GM18505 (cell line): Measurements from ENCODE around the gene HDHD5.

Experiments
- ATAC-seq: cut with Tn5 transposase; IDR thresholded peaks from one replicate; pipeline ENCODE4 v1.9.1; 2021; ENCODE audit not compliant: unreplicated experiment
- POLR2A ChIP-seq: IDR thresholded peaks from 4 replicates; pipeline ENCODE4 v1.6.1; 2011; ENCODE audit warnings: borderline replicate concordance; ENCODE audit not compliant: insufficient read depth, insufficient read length; ENCODE audit errors: extremely low read depth

The HDHD5 gene

DNA sequence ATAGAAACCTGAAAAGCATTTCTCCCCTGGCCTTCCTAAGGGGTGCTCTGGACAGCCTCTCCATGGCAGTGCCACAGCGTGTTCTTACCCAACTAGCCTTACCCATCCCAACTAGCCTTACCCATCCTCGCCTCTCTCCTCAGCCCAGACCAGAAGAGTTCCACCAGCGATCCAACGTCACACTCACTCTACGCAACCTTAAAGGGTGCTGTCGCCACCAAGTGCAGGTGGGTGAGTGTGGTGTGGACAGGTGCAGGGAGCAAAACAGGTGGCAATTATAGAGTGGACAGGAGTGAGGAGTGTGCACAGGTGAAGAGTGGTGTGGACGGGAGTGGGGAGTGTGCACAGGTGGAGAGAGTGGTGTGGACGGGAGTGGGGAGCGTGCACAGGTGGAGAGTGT lies 55.7 kb downstream of the HDHD5 start:
- no peak for TF ChIP-seq POLR2A
- no peak for ATAC-seq

DNA sequence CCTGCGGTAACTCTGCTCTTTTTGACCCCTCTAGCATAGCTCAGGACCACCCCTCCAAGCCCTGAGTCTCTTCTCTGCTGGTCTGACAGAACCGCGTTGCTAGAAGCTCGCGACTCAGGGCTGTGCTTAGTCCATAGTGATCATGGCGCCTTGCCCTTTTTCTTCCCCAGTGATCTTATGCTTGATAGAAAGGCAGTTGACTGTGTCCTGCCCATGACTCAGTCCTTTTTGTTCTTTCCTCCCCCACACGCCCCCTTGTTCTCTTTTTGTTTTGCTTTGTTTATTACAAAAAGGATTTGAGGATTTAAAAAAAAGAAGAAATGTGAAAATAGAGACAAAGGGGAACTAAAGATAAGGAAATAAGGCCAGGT lies 56.8 kb downstream of the HDHD5 start:
- ATAC-seq: no peak
- no peak for TF ChIP-seq POLR2A

DNA sequence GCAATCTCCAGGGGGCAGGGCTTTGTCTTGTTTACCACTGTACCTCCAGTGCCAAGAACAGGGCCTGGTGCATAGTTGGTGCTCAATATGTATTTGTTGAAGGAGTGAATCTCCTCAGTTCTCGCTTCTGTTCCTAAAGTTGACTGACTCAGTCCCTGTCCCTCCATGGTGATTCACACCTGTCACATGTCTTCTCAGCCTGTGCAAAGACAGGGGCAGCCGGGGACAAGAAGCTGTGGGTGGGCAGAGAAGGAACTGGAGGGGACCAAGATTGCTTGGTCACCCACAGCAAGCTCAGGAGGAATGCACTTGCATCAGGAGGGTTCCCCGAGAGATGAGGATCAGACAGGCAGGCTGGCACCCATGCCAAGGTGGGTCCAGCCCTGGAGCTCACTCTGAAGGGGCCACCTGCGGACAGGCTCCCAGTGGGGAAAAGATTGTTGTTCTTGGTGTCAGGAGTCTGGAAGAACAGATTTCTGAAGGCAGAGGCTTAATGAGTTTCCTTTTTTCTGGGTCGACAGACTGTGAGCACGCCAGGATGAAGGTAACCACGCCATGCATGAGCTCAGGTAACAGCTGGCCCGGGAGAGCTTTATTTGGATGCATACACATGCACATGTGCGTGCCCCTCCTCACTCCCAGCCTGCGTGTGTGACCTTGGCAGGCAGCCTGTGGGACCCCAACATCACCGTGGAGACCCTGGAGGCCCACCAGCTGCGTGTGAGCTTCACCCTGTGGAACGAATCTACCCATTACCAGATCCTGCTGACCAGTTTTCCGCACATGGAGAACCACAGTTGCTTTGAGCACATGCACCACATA lies 57.4 kb downstream of the HDHD5 start:
- ATAC-seq: no peak
- TF ChIP-seq POLR2A: no peak

DNA sequence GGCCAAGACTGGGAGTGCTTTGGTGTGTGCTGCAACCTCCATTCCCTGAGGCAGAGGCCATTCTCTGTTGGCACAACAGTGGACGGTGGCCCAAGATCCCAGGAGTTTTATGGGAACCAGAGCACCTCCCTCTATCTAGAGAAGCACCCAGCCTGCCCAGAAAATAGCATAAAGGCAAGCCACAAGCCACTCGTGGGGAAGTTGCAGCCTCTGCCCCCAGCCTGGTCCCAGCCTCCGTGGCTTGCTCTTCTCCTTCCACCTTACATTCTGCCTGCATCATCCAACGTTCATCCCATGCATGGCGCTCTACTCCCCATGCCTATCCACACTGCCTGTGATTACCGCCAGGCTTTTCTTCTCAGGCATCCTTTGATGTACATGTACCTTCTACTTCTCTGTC lies 58.5 kb downstream of the HDHD5 start:
- ATAC-seq: no peak

DNA sequence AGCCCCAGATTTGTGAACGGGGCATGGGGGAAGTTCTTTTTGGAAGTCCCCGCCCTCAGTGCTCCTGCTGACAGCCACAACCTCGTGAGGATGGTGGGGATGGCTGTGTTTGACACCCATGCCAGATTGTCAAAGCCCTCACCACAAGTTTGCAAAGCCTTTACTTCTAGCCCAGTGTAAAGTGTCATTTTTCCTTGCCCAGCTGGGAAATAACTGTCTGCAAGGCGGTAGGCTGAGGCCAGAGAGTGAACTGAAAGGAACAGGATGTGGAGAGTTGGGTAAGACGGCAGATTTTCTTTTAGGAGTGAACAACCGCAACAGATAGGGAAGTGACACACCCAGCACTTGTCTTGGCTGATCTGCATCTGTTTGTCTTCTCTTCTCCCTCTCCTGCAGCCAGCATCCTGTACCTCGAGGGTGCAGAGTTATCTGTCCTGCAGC lies 60.7 kb downstream of the HDHD5 start:
- no peak for ATAC-seq
- TF ChIP-seq POLR2A: no peak

More for the DNA sequence above, 58.5 kb downstream of the HDHD5 start:
- no peak for TF ChIP-seq POLR2A

DNA sequence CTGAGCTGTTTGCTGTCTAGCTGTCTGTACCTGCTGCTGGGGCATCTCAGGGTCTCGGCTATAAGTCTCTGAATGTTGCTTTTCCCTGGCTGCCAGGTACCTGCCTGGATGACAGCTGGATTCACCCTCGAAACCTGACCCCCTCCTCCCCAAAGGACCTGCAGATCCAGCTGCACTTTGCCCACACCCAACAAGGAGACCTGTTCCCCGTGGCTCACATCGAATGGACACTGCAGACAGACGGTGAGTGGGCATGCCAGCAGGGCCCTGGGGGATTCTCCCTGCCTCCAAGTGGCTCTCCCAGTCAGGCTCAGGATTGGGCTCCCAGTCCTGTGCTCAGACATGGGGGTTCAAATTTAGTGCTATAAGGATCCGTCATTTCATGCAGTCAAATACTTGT lies 61.4 kb downstream of the HDHD5 start:
- ATAC-seq: no peak
- no peak for TF ChIP-seq POLR2A

DNA sequence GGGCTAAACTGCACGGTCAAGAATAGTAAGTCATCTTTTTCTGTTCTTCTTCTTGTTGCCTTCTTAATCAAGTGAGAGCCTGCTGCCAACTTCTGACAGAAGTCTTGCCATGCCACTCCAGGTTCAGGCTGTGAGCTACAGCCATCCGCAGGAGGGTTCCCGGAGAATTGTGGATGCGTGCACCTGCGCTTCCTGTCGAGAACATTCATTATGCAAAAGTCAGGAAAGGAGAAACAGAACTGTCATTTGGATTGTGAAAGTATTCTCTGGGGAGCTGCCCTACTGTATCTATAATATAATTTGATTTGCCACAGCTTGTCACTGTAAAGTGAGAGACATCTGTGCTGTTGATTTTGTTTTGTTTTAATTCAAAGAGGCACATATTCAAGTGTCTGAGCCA lies 62.0 kb downstream of the HDHD5 start:
- no peak for TF ChIP-seq POLR2A
- ATAC-seq: no peak

DNA sequence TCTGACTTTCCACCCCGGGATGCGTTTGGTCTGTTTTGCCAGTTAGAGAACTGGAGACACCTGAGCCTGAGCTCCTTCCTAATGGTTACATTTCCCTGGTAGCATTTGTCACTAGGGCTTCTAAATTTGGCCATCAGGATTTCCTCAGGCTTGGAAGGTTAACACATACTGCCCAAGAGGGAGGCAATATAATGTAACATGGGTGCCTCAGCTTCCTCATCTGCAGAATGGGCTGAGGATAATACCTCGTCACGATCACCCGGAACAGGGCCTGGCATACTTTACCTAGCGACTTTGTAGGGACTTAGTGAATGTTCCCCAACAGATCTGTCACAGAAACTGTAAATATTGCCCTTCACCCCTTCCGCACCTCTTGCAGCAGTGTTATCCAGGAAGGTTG lies 63.0 kb downstream of the HDHD5 start:
- no peak for ATAC-seq
- TF ChIP-seq POLR2A: no peak

DNA sequence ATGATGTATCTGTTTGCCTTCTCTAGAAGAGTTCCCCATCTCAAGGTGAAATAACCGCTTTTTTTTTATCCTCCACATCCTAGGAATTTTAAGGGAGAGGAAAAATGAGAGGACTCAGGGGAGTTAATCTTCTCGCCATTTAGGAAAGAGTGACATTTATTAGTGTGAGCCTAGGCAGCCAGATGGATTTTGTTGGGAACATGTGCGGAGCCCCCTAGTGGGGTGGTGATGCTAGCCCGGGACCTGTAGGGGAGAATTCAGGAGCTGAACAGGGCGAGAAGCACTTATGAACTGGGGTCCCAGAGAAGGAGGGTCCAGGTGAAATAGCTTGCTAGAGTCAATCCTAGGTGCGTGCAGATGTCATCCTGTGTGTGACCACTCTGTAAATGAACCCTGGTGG lies 63.5 kb downstream of the HDHD5 start:
- no peak for TF ChIP-seq POLR2A
- ATAC-seq: no peak

DNA sequence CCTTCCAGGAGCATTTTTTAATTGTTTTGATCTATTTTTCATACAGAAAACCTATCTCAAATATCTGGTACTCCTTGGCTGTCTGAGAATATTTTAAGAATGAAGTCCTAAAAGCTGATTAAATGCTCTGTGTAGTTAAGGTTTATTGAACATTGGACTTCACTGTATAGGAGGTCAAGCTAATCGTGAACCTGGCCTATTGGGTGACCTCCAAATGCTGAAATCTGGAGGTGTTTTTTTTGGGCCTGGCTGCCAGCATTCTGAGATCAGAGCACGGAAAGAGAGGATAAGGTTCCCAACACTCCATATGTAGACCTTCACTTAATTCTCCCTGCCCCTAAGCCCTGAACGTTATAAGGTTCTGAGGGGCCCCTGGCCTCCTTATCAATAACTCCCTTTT lies 66.0 kb downstream of the HDHD5 start:
- no peak for TF ChIP-seq POLR2A
- ATAC-seq: no peak

DNA sequence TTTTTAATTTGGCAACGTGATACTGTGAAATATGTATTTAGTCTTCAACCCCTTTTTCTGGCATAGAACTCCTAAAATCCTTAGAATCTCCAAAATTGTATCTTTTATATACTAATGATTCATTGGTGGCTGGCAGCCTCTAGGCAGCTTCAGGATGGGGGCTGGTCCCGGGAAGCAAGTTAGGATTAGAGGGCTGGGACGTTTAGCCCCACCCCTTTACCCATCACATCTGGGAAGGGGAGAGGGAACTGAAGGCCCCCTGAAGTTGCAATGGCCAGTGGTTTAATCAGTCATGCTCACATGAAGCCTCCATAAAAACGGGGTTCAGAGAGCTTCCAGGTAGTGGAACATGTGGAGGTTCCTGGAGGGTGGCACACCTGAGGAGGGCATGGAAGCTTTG lies 67.2 kb downstream of the HDHD5 start:
- no peak for ATAC-seq
- TF ChIP-seq POLR2A: no peak

DNA sequence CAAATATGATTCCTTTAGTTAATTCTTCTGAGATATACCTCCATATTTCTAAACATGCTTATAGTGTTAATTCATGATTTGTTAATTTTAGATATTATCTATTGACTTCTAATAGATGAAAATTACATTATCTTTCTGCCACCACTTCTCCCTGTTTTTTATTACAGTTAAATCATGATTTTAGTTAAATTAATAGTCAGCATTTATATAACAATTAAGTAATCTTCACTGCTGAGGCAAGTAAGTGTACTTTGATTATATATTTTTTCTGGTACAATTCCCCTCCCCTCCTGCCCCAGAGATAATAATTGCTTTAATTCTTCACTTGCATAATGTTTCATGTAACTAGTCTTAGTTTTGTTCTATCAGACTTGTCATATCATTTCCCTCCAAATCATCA lies 68.5 kb downstream of the HDHD5 start:
- ATAC-seq: no peak
- TF ChIP-seq POLR2A: no peak
